Fibroblast of lung (primary cell): Measurements from ENCODE around the gene GRHL3. TPM values are rescaled to one million over a fixed set of nuclear protein-coding genes. Genes with fewer than 3 reads are reported as not detected.

Experiments
- DNase-seq, 2 donors: peaks; one replicate each; pipeline versions ENCODE4 v3.0.0 to v3.0.0-alpha.2; 2010; ENCODE audit warnings: low read depth in 2 of 2
- H2AFZ ChIP-seq: 2 replicates; pipeline ENCODE4 v1.5.1; 2012; ENCODE audit warnings: low read length, control low read depth, inconsistent platforms
- H3K27ac ChIP-seq: 2 replicates; pipeline ENCODE4 v1.5.1; 2011; ENCODE audit warnings: low read length, control low read depth; ENCODE audit not compliant: insufficient read depth
- H3K27me3 ChIP-seq: 2 replicates; pipeline ENCODE4 v1.5.1; 2011; ENCODE audit warnings: mild to moderate bottlenecking, low read length; ENCODE audit not compliant: control insufficient read depth, insufficient read depth
- H3K36me3 ChIP-seq: 2 replicates; pipeline ENCODE4 v1.5.1; 2011; ENCODE audit warnings: low read length; ENCODE audit not compliant: control insufficient read depth, insufficient read depth
- H3K4me1 ChIP-seq: 2 replicates; pipeline ENCODE4 v1.5.1; 2011; ENCODE audit warnings: low read length; ENCODE audit not compliant: control insufficient read depth, insufficient read depth; ENCODE audit errors: extremely low read depth
- H3K4me2 ChIP-seq: 2 replicates; pipeline ENCODE4 v1.5.1; 2011; ENCODE audit warnings: low read length, control low read depth; ENCODE audit not compliant: insufficient read depth; ENCODE audit errors: extremely low read depth
- H3K4me3 ChIP-seq, 4 experiments: fragments of 200-600 bp in 1 of 4; sonication (generic) in 1 of 4; replicated peaks in 1 of 4; 2 replicates each; pipeline ENCODE4 v1.5.1; 2011 to 2016; ENCODE audit warnings: low read length in 4 of 4, low read depth in 3 of 4, mild to moderate bottlenecking in 3 of 4, control low read depth in 2 of 4, inconsistent platforms in 1 of 4, mixed read lengths in 1 of 4; ENCODE audit not compliant: insufficient read depth in 1 of 4; ENCODE audit errors: control extremely low read depth in 1 of 4
- H3K79me2 ChIP-seq: 2 replicates; pipeline ENCODE4 v1.5.1; 2012; ENCODE audit warnings: mild to moderate bottlenecking, low read length, inconsistent platforms; ENCODE audit not compliant: control insufficient read depth, insufficient read depth
- H3K9ac ChIP-seq: 2 replicates; pipeline ENCODE4 v1.5.1; 2011; ENCODE audit warnings: mild to moderate bottlenecking, low read length, control low read depth; ENCODE audit not compliant: insufficient read depth
- H3K9me3 ChIP-seq: 2 replicates; pipeline ENCODE4 v1.5.1; 2012; ENCODE audit warnings: low read depth, low read length; ENCODE audit not compliant: control insufficient read depth, insufficient read depth
- H4K20me1 ChIP-seq: 2 replicates; pipeline ENCODE4 v1.5.1; 2011; ENCODE audit warnings: low read length; ENCODE audit not compliant: control insufficient read depth, insufficient read depth; ENCODE audit errors: extremely low read depth
- CTCF ChIP-seq, 2 donors: IDR thresholded peaks in 1 of 2; conservative IDR thresholded peaks in 1 of 2; 1 replicate in 1 of 2; 2 replicates in 1 of 2; pipeline ENCODE4 v1.5.1; 2011 to 2012; ENCODE audit warnings: low read length in 2 of 2, control low read depth in 1 of 2, inconsistent platforms in 1 of 2, low read depth in 1 of 2, mild to moderate bottlenecking in 1 of 2
- EZH2 ChIP-seq: IDR thresholded peaks from 2 replicates; pipeline ENCODE4 v1.5.1; 2012; ENCODE audit warnings: low read length, control low read depth, mild to moderate bottlenecking; ENCODE audit errors: missing control alignments
- polyA plus RNA-seq, 2 donors: library from polyadenylated mRNA; depleted of rRNA in 1 of 2; stranded (reverse) in 1 of 2; unstranded in 1 of 2; fragments of >200 nt; gene quantifications; 2 replicates each; pipeline ENCODE4 v1.2.1, GENCODE V29; 2011 to 2012; ENCODE audit warnings: missing spikeins in 1 of 2
- total RNA-seq: library from RNA; depleted of rRNA; stranded (reverse); fragments of >200 nt; gene quantifications from 2 replicates; pipeline ENCODE4 v1.2.1, GENCODE V29; 2014

Gene GRHL3
- total and polyA plus RNA-seq, 2 donors (not counting 1 experiment from before 2014, with no cell fraction given), result 0.03 TPM; not detected in 1

- no peak for TF ChIP-seq CTCF (conservative IDR thresholded peaks at IDR 0.05 in 1 of 2, IDR thresholded peaks at IDR 0.05 in 1 of 2; ENCODE audit: low read depth in 1 of 2, low read length in 2 of 2)
- no peak for TF ChIP-seq EZH2
- no peaks in the 10 kb centered on the region for H3K79me2 ChIP-seq
- no peak for DNase-seq
- H3K9me3 ChIP-seq, result no peaks in the 10 kb centered on the region
- H3K4me3 ChIP-seq, result no peak overlapping the region
- no peaks in the 10 kb centered on the region for H3K36me3 ChIP-seq
- peaks cover 6% of the 10 kb centered on the region for H3K27me3 ChIP-seq
- no peak overlapping the region for H3K27ac ChIP-seq
- H2AFZ ChIP-seq, result no peak overlapping the region
- no peak overlapping the region for H3K9ac ChIP-seq
- H3K4me1 ChIP-seq, result peaks cover 3% of the 10 kb centered on the region
- H3K4me2 ChIP-seq, result no peak overlapping the region
- no peaks in the 10 kb centered on the region for H4K20me1 ChIP-seq
These were observed 30.7 kb upstream of the GRHL3 start for GRCh38 chr1:24288479-24288878.

- Histone ChIP-seq H3K4me2 (no peak overlapping the region), H3K4me1 (peaks cover 8% of the 10 kb centered on the region), H3K79me2 (no peaks in the 10 kb centered on the region), H3K36me3 (no peaks in the 10 kb centered on the region), H3K27ac (no peak overlapping the region), H3K4me3 (no peak overlapping the region), H4K20me1 (no peaks in the 10 kb centered on the region), H3K9me3 (no peaks in the 10 kb centered on the region), H3K9ac (no peak overlapping the region), H3K27me3 (peaks cover 6% of the 10 kb centered on the region), H2AFZ (no peak overlapping the region)
- DNase-seq, result peak; percentile 93 to 97
- TF ChIP-seq EZH2, result no peak
- TF ChIP-seq CTCF (conservative IDR thresholded peaks at IDR 0.05 in 1 of 2, IDR thresholded peaks at IDR 0.05 in 1 of 2; ENCODE audit: low read depth in 1 of 2, low read length in 2 of 2), result no peak
These were observed 29.1 kb upstream of the GRHL3 start for GRCh38 chr1:24289937-24290595.

- Histone ChIP-seq H3K4me2 (no peak overlapping the region), H3K79me2 (no peaks in the 10 kb centered on the region), H4K20me1 (no peaks in the 10 kb centered on the region), H3K9ac (no peak overlapping the region), H3K36me3 (no peaks in the 10 kb centered on the region), H3K27me3 (peaks cover 6% of the 10 kb centered on the region), H2AFZ (no peak overlapping the region), H3K27ac (no peak overlapping the region), H3K4me3 (no peak overlapping the region), H3K9me3 (no peaks in the 10 kb centered on the region), H3K4me1 (peaks cover 10% of the 10 kb centered on the region)
- no peak for TF ChIP-seq CTCF (conservative IDR thresholded peaks at IDR 0.05 in 1 of 2, IDR thresholded peaks at IDR 0.05 in 1 of 2; ENCODE audit: low read depth in 1 of 2, low read length in 2 of 2)
- TF ChIP-seq EZH2, result no peak
- DNase-seq, result no peak
These were observed 28.1 kb upstream of the GRHL3 start for GRCh38 chr1:24290933-24291487.
